Activated CD4-positive, alpha-beta T cell treated with anti-CD3 and anti-CD28 coated beads, Interleukin-2, amount 10 ng/mL, durations not matched to agents 7 days and 5 days (primary cell): ENCODE results near the gene MKKS. TPM values are rescaled to one million over a fixed set of nuclear protein-coding genes. Genes with fewer than 3 reads are reported as not detected.

Experiments
- CTCF ChIA-PET: fragments of 350-600 bp; sonication (Branson Sonifier 250); formaldehyde crosslinking; loops from one replicate; lab custom pipeline; 2021; ENCODE audit warnings: antibody characterized with exemption; lab: Charles Lee
- POLR2A ChIA-PET: fragments of 350-600 bp; sonication (Branson Sonifier 250); formaldehyde crosslinking; loops from one replicate; lab custom pipeline; 2021; ENCODE audit warnings: antibody characterized with exemption; lab: Charles Lee
- DNase-seq: peaks from one replicate; pipeline ENCODE4 v3.0.0-alpha.2; 2020
- H3K27ac Mint-ChIP-seq: one replicate; pipeline ENCODE4 v1.8.0; 2021; ENCODE audit warnings: mild to moderate bottlenecking, moderate library complexity, mixed read lengths
- H3K27me3 Mint-ChIP-seq: one replicate; pipeline ENCODE4 v1.8.0; 2021; ENCODE audit warnings: mixed read lengths
- H3K36me3 Mint-ChIP-seq: one replicate; pipeline ENCODE4 v1.8.0; 2021; ENCODE audit warnings: low read depth, mixed read lengths
- H3K4me1 Mint-ChIP-seq: one replicate; pipeline ENCODE4 v1.8.0; 2021; ENCODE audit warnings: mixed read lengths
- H3K4me3 Mint-ChIP-seq: one replicate; pipeline ENCODE4 v1.8.0; 2021; ENCODE audit warnings: mild to moderate bottlenecking, moderate library complexity, mixed read lengths
- H3K9me3 Mint-ChIP-seq: one replicate; pipeline ENCODE4 v1.8.0; 2021; ENCODE audit warnings: mixed read lengths
- total RNA-seq, 2 experiments: library from RNA; stranded (reverse); gene quantifications; one replicate each; pipeline ENCODE4 v1.2.3, GENCODE V29; 2021

The MKKS gene
- total RNA-seq, 2 experiments from 2014 or later: 9.1 to 9.4 TPM

- H3K9me3 Mint-ChIP-seq: no peaks in the 10 kb centered on the region
- DNase-seq: peak; percentile 72
- POLR2A ChIA-PET: no interaction called here
- H3K4me1 Mint-ChIP-seq: peaks cover 34% of the 10 kb centered on the region
- H3K27ac Mint-ChIP-seq: peak overlapping the region; percentile 91
- no peaks in the 10 kb centered on the region for H3K27me3 Mint-ChIP-seq
- CTCF ChIA-PET: no interaction called here
- H3K36me3 Mint-ChIP-seq: peaks cover 18% of the 10 kb centered on the region
- H3K4me3 Mint-ChIP-seq: peak overlapping the region; percentile 62
Observed at GRCh38 chr20:10447028-10447427, 13.0 kb upstream of the MKKS start.

GRCh38 chr20:10445758-10446157 is 11.7 kb upstream of the MKKS start:
- CTCF ChIA-PET: no interaction called here
- POLR2A ChIA-PET: no interaction called here
- Mint-ChIP-seq H3K4me1 (peaks cover 33% of the 10 kb centered on the region), H3K27me3 (no peaks in the 10 kb centered on the region), H3K9me3 (no peaks in the 10 kb centered on the region), H3K27ac (no peak overlapping the region), H3K36me3 (peaks cover 17% of the 10 kb centered on the region), H3K4me3 (no peak overlapping the region)
- no peak for DNase-seq

GRCh38 chr20:10443936-10444335 is 9.9 kb upstream of the MKKS start:
- H3K36me3 Mint-ChIP-seq: peaks cover 13% of the 10 kb centered on the region
- H3K9me3 Mint-ChIP-seq: no peaks in the 10 kb centered on the region
- DNase-seq: no peak
- ChIA-PET POLR2A (no interaction called here), CTCF (interaction anchor here (1.0 kb wide), 1 partner anchor 16 kb away, joined by 3 read pairs; no protein-coding TSS in a partner anchor)
- H3K27me3 Mint-ChIP-seq: no peaks in the 10 kb centered on the region
- peaks cover 31% of the 10 kb centered on the region for H3K4me1 Mint-ChIP-seq
- H3K27ac Mint-ChIP-seq: no peak overlapping the region
- H3K4me3 Mint-ChIP-seq: no peak overlapping the region

- Mint-ChIP-seq H3K36me3 (peaks cover 18% of the 10 kb centered on the region), H3K27me3 (no peaks in the 10 kb centered on the region), H3K4me3 (no peak overlapping the region), H3K27ac (peak overlapping the region; percentile 74), H3K9me3 (no peaks in the 10 kb centered on the region), H3K4me1 (peaks cover 42% of the 10 kb centered on the region)
- DNase-seq: no peak
- ChIA-PET POLR2A (no interaction called here), CTCF (interaction anchor here (0.6 kb wide), 1 partner anchor 230 kb away, joined by 3 read pairs; no protein-coding TSS in a partner anchor)
Observed at GRCh38 chr20:10438217-10438616, 4.2 kb upstream of the MKKS start.

- Mint-ChIP-seq H3K9me3 (no peaks in the 10 kb centered on the region), H3K4me3 (peak overlapping the region; percentile 92), H3K4me1 (peaks cover 54% of the 10 kb centered on the region), H3K36me3 (peaks cover 17% of the 10 kb centered on the region), H3K27ac (peak overlapping the region; percentile 98), H3K27me3 (no peaks in the 10 kb centered on the region)
- ChIA-PET POLR2A (no interaction called here), CTCF (interaction anchor here (0.6 to 1.9 kb wide), 2 partner anchors 16 to 75 kb away, joined by 3 to 9 read pairs; no protein-coding TSS in a partner anchor)
- DNase-seq: no peak
Observed at GRCh38 chr20:10436053-10436699, 2.2 kb upstream of the MKKS start.

- CTCF ChIA-PET: interaction anchor here (0.6 to 1.9 kb wide), 8 partner anchors 14 to 118 kb away, joined by 3 to 9 read pairs (median 4); no protein-coding TSS in a partner anchor
- H3K4me1 Mint-ChIP-seq: peaks cover 61% of the 10 kb centered on the region
- H3K27me3 Mint-ChIP-seq: no peaks in the 10 kb centered on the region
- POLR2A ChIA-PET: interaction anchor here (0.6 to 1.2 kb wide), 3 partner anchors 14 to 78 kb away, joined by 3 to 5 read pairs (median 4); no protein-coding TSS in a partner anchor
- peak within 1 kb of the TSS; percentile 92 for H3K4me3 Mint-ChIP-seq
- H3K36me3 Mint-ChIP-seq: peaks cover 15% of the 10 kb centered on the region
- DNase-seq: peak; percentile 88
- peak within 1 kb of the TSS; percentile 98 for H3K27ac Mint-ChIP-seq
- H3K9me3 Mint-ChIP-seq: no peaks in the 10 kb centered on the region
Observed at GRCh38 chr20:10434832-10435812, 1.1 kb upstream of the MKKS start, which contains the start of gene SLX4IP. Gene SLX4IP (plus strand): TSS chr20:10435305. CDS start chr20:10458205, 22,900 bp downstream.

GRCh38 chr20:10434467-10434831 is 427 bp upstream of the MKKS start:
- Mint-ChIP-seq H3K36me3 (peaks cover 15% of the 10 kb centered on the region), H3K27me3 (no peaks in the 10 kb centered on the region), H3K27ac (peak overlapping the region; percentile 98), H3K9me3 (no peaks in the 10 kb centered on the region), H3K4me1 (peaks cover 62% of the 10 kb centered on the region), H3K4me3 (peak overlapping the region; percentile 92)
- POLR2A ChIA-PET: interaction anchor here (0.6 to 1.2 kb wide), 3 partner anchors 14 to 79 kb away, joined by 3 to 5 read pairs (median 4); no protein-coding TSS in a partner anchor
- DNase-seq: peak; percentile 83
- CTCF ChIA-PET: interaction anchor here (0.8 to 1.9 kb wide), 9 partner anchors 10 to 159 kb away, joined by 3 to 9 read pairs (median 4); no protein-coding TSS in a partner anchor

- DNase-seq: no peak
- Mint-ChIP-seq H3K9me3 (no peaks in the 10 kb centered on the region), H3K36me3 (peaks cover 15% of the 10 kb centered on the region), H3K27ac (peak overlapping the region; percentile 98), H3K27me3 (no peaks in the 10 kb centered on the region), H3K4me3 (peak overlapping the region; percentile 92), H3K4me1 (peaks cover 63% of the 10 kb centered on the region)
- ChIA-PET POLR2A (no interaction called here), CTCF (interaction anchor here (0.9 to 1.6 kb wide), 3 partner anchors 8 to 28 kb away, joined by 3 to 5 read pairs (median 3); no protein-coding TSS in a partner anchor)
Observed at GRCh38 chr20:10433014-10433622, 904 bp downstream of the MKKS start.

GRCh38 chr20:10432079-10432478 is 1.9 kb downstream of the MKKS start:
- Mint-ChIP-seq H3K27ac (no peak overlapping the region), H3K27me3 (no peaks in the 10 kb centered on the region), H3K4me3 (peak overlapping the region; percentile 22), H3K9me3 (no peaks in the 10 kb centered on the region), H3K36me3 (peaks cover 9% of the 10 kb centered on the region), H3K4me1 (peaks cover 56% of the 10 kb centered on the region)
- POLR2A ChIA-PET: no interaction called here
- no peak for DNase-seq
- CTCF ChIA-PET: no interaction called here

- H3K27ac Mint-ChIP-seq: no peak overlapping the region
- POLR2A ChIA-PET: no interaction called here
- no peaks in the 10 kb centered on the region for H3K9me3 Mint-ChIP-seq
- H3K4me1 Mint-ChIP-seq: peaks cover 43% of the 10 kb centered on the region
- CTCF ChIA-PET: interaction anchor here (1.7 kb wide), 1 partner anchor 453 kb away, joined by 6 read pairs; no protein-coding TSS in a partner anchor
- no peaks in the 10 kb centered on the region for H3K27me3 Mint-ChIP-seq
- H3K4me3 Mint-ChIP-seq: no peak overlapping the region
- H3K36me3 Mint-ChIP-seq: peaks cover 7% of the 10 kb centered on the region
- DNase-seq: no peak
Observed at GRCh38 chr20:10430704-10431103, 3.3 kb downstream of the MKKS start.

- ChIA-PET POLR2A (interaction anchor here (0.7 kb wide), 1 partner anchor 94 kb away, joined by 3 read pairs; no protein-coding TSS in a partner anchor), CTCF (interaction anchor here (1.7 kb wide), 1 partner anchor 452 kb away, joined by 6 read pairs; no protein-coding TSS in a partner anchor)
- Mint-ChIP-seq H3K4me3 (no peak overlapping the region), H3K4me1 (peaks cover 37% of the 10 kb centered on the region), H3K36me3 (peaks cover 5% of the 10 kb centered on the region), H3K27ac (no peak overlapping the region), H3K9me3 (no peaks in the 10 kb centered on the region), H3K27me3 (no peaks in the 10 kb centered on the region)
- no peak for DNase-seq
Observed at GRCh38 chr20:10430000-10430466, 4.0 kb downstream of the MKKS start.
